ENCODE results near the gene COX4I1.

COX4I1 gene

GRCh38 chr16:85754413-85754812 lies 45.1 kb upstream of the COX4I1 start:
- no peak overlapping the region for H3K4me3 ChIP-seq (ENCODE audit: insufficient read depth, low read depth, low read length, poor library complexity, severe bottlenecking)
- H3K4me1 ChIP-seq (ENCODE audit: control insufficient read depth, insufficient read depth, low read length, poor library complexity, severe bottlenecking) = peaks cover 13% of the 10 kb centered on the region
- peaks cover 23% of the 10 kb centered on the region for H3K27me3 ChIP-seq (replicated peaks; ENCODE audit: control insufficient read depth, insufficient read depth, low read length, poor library complexity, severe bottlenecking)
- H3K9me3 ChIP-seq (ENCODE audit: control insufficient read depth, low read length) = no peaks in the 10 kb centered on the region
- DNase-seq = no peak
- H3K36me3 ChIP-seq (ENCODE audit: control insufficient read depth, insufficient read depth, low read length) = no peaks in the 10 kb centered on the region
- no peak overlapping the region for H3K27ac ChIP-seq (ENCODE audit: insufficient read depth, low read length, poor library complexity, severe bottlenecking)

- DNase-seq = no peak
- Histone ChIP-seq H3K4me3 (ENCODE audit: insufficient read depth, low read depth, low read length, poor library complexity, severe bottlenecking) (no peak overlapping the region), H3K9me3 (ENCODE audit: control insufficient read depth, low read length) (no peaks in the 10 kb centered on the region), H3K27me3 (replicated peaks; ENCODE audit: control insufficient read depth, insufficient read depth, low read length, poor library complexity, severe bottlenecking) (peaks cover 14% of the 10 kb centered on the region), H3K27ac (ENCODE audit: insufficient read depth, low read length, poor library complexity, severe bottlenecking) (no peak overlapping the region), H3K36me3 (ENCODE audit: control insufficient read depth, insufficient read depth, low read length) (no peaks in the 10 kb centered on the region), H3K4me1 (ENCODE audit: control insufficient read depth, insufficient read depth, low read length, poor library complexity, severe bottlenecking) (peaks cover 3% of the 10 kb centered on the region)
These were observed 43.3 kb upstream of the COX4I1 start for GRCh38 chr16:85755929-85756768.

GRCh38 chr16:85757341-85757822 lies 42.1 kb upstream of the COX4I1 start:
- H3K27ac ChIP-seq (ENCODE audit: insufficient read depth, low read length, poor library complexity, severe bottlenecking) = no peak overlapping the region
- H3K4me3 ChIP-seq (ENCODE audit: insufficient read depth, low read depth, low read length, poor library complexity, severe bottlenecking) = no peak overlapping the region
- peaks cover 3% of the 10 kb centered on the region for H3K27me3 ChIP-seq (replicated peaks; ENCODE audit: control insufficient read depth, insufficient read depth, low read length, poor library complexity, severe bottlenecking)
- no peaks in the 10 kb centered on the region for H3K9me3 ChIP-seq (ENCODE audit: control insufficient read depth, low read length)
- H3K36me3 ChIP-seq (ENCODE audit: control insufficient read depth, insufficient read depth, low read length) = no peaks in the 10 kb centered on the region
- no peaks in the 10 kb centered on the region for H3K4me1 ChIP-seq (ENCODE audit: control insufficient read depth, insufficient read depth, low read length, poor library complexity, severe bottlenecking)
- DNase-seq = no peak

- Histone ChIP-seq H3K9me3 (ENCODE audit: control insufficient read depth, low read length) (no peaks in the 10 kb centered on the region), H3K27me3 (replicated peaks; ENCODE audit: control insufficient read depth, insufficient read depth, low read length, poor library complexity, severe bottlenecking) (peaks cover 3% of the 10 kb centered on the region), H3K4me1 (ENCODE audit: control insufficient read depth, insufficient read depth, low read length, poor library complexity, severe bottlenecking) (no peaks in the 10 kb centered on the region), H3K27ac (ENCODE audit: insufficient read depth, low read length, poor library complexity, severe bottlenecking) (no peak overlapping the region), H3K4me3 (ENCODE audit: insufficient read depth, low read depth, low read length, poor library complexity, severe bottlenecking) (no peak overlapping the region), H3K36me3 (ENCODE audit: control insufficient read depth, insufficient read depth, low read length) (no peaks in the 10 kb centered on the region)
- DNase-seq = no peak
These were observed 40.4 kb upstream of the COX4I1 start for GRCh38 chr16:85759136-85759535.

- no peak overlapping the region for H3K27ac ChIP-seq (ENCODE audit: insufficient read depth, low read length, poor library complexity, severe bottlenecking)
- DNase-seq = no peak
These were observed 39.7 kb upstream of the COX4I1 start for GRCh38 chr16:85759631-85760419.

GRCh38 chr16:85761861-85762260 lies 37.6 kb upstream of the COX4I1 start:
- Histone ChIP-seq H3K4me1 (ENCODE audit: control insufficient read depth, insufficient read depth, low read length, poor library complexity, severe bottlenecking) (no peaks in the 10 kb centered on the region), H3K27me3 (replicated peaks; ENCODE audit: control insufficient read depth, insufficient read depth, low read length, poor library complexity, severe bottlenecking) (peaks cover 3% of the 10 kb centered on the region), H3K27ac (ENCODE audit: insufficient read depth, low read length, poor library complexity, severe bottlenecking) (no peak overlapping the region), H3K4me3 (ENCODE audit: insufficient read depth, low read depth, low read length, poor library complexity, severe bottlenecking) (no peak overlapping the region), H3K36me3 (ENCODE audit: control insufficient read depth, insufficient read depth, low read length) (no peaks in the 10 kb centered on the region), H3K9me3 (ENCODE audit: control insufficient read depth, low read length) (no peaks in the 10 kb centered on the region)
- no peak for DNase-seq

More at GRCh38 chr16:85759631-85760419, 39.7 kb upstream of the COX4I1 start:
- Histone ChIP-seq H3K4me1 (ENCODE audit: control insufficient read depth, insufficient read depth, low read length, poor library complexity, severe bottlenecking) (no peaks in the 10 kb centered on the region), H3K4me3 (ENCODE audit: insufficient read depth, low read depth, low read length, poor library complexity, severe bottlenecking) (no peak overlapping the region), H3K36me3 (ENCODE audit: control insufficient read depth, insufficient read depth, low read length) (no peaks in the 10 kb centered on the region), H3K27me3 (replicated peaks; ENCODE audit: control insufficient read depth, insufficient read depth, low read length, poor library complexity, severe bottlenecking) (peaks cover 3% of the 10 kb centered on the region), H3K9me3 (ENCODE audit: control insufficient read depth, low read length) (no peaks in the 10 kb centered on the region)

GRCh38 chr16:85762970-85763369 lies 36.5 kb upstream of the COX4I1 start:
- Histone ChIP-seq H3K27me3 (replicated peaks; ENCODE audit: control insufficient read depth, insufficient read depth, low read length, poor library complexity, severe bottlenecking) (peaks cover 3% of the 10 kb centered on the region), H3K27ac (ENCODE audit: insufficient read depth, low read length, poor library complexity, severe bottlenecking) (no peak overlapping the region), H3K4me3 (ENCODE audit: insufficient read depth, low read depth, low read length, poor library complexity, severe bottlenecking) (no peak overlapping the region), H3K36me3 (ENCODE audit: control insufficient read depth, insufficient read depth, low read length) (no peaks in the 10 kb centered on the region), H3K9me3 (ENCODE audit: control insufficient read depth, low read length) (no peaks in the 10 kb centered on the region), H3K4me1 (ENCODE audit: control insufficient read depth, insufficient read depth, low read length, poor library complexity, severe bottlenecking) (no peaks in the 10 kb centered on the region)
- DNase-seq = no peak

GRCh38 chr16:85763616-85764015 lies 35.9 kb upstream of the COX4I1 start:
- no peaks in the 10 kb centered on the region for H3K4me1 ChIP-seq (ENCODE audit: control insufficient read depth, insufficient read depth, low read length, poor library complexity, severe bottlenecking)
- peaks cover 3% of the 10 kb centered on the region for H3K27me3 ChIP-seq (replicated peaks; ENCODE audit: control insufficient read depth, insufficient read depth, low read length, poor library complexity, severe bottlenecking)
- H3K9me3 ChIP-seq (ENCODE audit: control insufficient read depth, low read length) = no peaks in the 10 kb centered on the region
- no peak overlapping the region for H3K27ac ChIP-seq (ENCODE audit: insufficient read depth, low read length, poor library complexity, severe bottlenecking)
- H3K36me3 ChIP-seq (ENCODE audit: control insufficient read depth, insufficient read depth, low read length) = no peaks in the 10 kb centered on the region
- DNase-seq = no peak
- no peak overlapping the region for H3K4me3 ChIP-seq (ENCODE audit: insufficient read depth, low read depth, low read length, poor library complexity, severe bottlenecking)

GRCh38 chr16:85765211-85765610 lies 34.3 kb upstream of the COX4I1 start:
- Histone ChIP-seq H3K4me3 (ENCODE audit: insufficient read depth, low read depth, low read length, poor library complexity, severe bottlenecking) (no peak overlapping the region), H3K36me3 (ENCODE audit: control insufficient read depth, insufficient read depth, low read length) (no peaks in the 10 kb centered on the region), H3K27me3 (replicated peaks; ENCODE audit: control insufficient read depth, insufficient read depth, low read length, poor library complexity, severe bottlenecking) (no peaks in the 10 kb centered on the region), H3K27ac (ENCODE audit: insufficient read depth, low read length, poor library complexity, severe bottlenecking) (no peak overlapping the region), H3K4me1 (ENCODE audit: control insufficient read depth, insufficient read depth, low read length, poor library complexity, severe bottlenecking) (no peaks in the 10 kb centered on the region), H3K9me3 (ENCODE audit: control insufficient read depth, low read length) (no peaks in the 10 kb centered on the region)
- DNase-seq = no peak

- no peak for DNase-seq
- no peaks in the 10 kb centered on the region for H3K36me3 ChIP-seq (ENCODE audit: control insufficient read depth, insufficient read depth, low read length)
- H3K4me3 ChIP-seq (ENCODE audit: insufficient read depth, low read depth, low read length, poor library complexity, severe bottlenecking) = no peak overlapping the region
- H3K4me1 ChIP-seq (ENCODE audit: control insufficient read depth, insufficient read depth, low read length, poor library complexity, severe bottlenecking) = no peaks in the 10 kb centered on the region
- no peaks in the 10 kb centered on the region for H3K9me3 ChIP-seq (ENCODE audit: control insufficient read depth, low read length)
- H3K27me3 ChIP-seq (replicated peaks; ENCODE audit: control insufficient read depth, insufficient read depth, low read length, poor library complexity, severe bottlenecking) = no peaks in the 10 kb centered on the region
- H3K27ac ChIP-seq (ENCODE audit: insufficient read depth, low read length, poor library complexity, severe bottlenecking) = no peak overlapping the region
These were observed 33.7 kb upstream of the COX4I1 start for GRCh38 chr16:85765767-85766166.

Data from effector memory CD4-positive, alpha-beta T cell (primary cell).